Stimulated activated naive CD4-positive, alpha-beta T cell treated with Interleukin-2 at 50 U/mL for 16 hours (primary cell): Measurements from ENCODE around the gene STK39.
"Not testable (repeated sequence)": the region's sequence is repeated elsewhere in the genome, so short reads cannot be mapped to it uniquely, and the experiment has no call there.

Experiments
- DNase-seq: peaks from one replicate; lab custom pipeline; 2025; lab: John Stamatoyannopoulos, UW

STK39 gene

GRCh38 chr2:168085801-168086361 lies 161.5 kb downstream of the STK39 start:
- no peak for DNase-seq

GRCh38 chr2:168084288-168084687 lies 163.1 kb downstream of the STK39 start:
- no peak for DNase-seq

- not testable (repeated sequence) for DNase-seq
These were observed 165.9 kb downstream of the STK39 start for GRCh38 chr2:168081452-168081851.

- no peak for DNase-seq
These were observed 168.2 kb downstream of the STK39 start for GRCh38 chr2:168079236-168079635.

GRCh38 chr2:168076731-168077130 lies 170.7 kb downstream of the STK39 start:
- DNase-seq: no peak

GRCh38 chr2:168075446-168075845 lies 171.9 kb downstream of the STK39 start:
- DNase-seq: no peak

GRCh38 chr2:168072626-168073303 lies 174.6 kb downstream of the STK39 start:
- DNase-seq: no peak

- no peak for DNase-seq
These were observed 183.1 kb downstream of the STK39 start for GRCh38 chr2:168064011-168064998.

- no peak for DNase-seq
These were observed 184.5 kb downstream of the STK39 start for GRCh38 chr2:168062936-168063335.

- DNase-seq: no peak
These were observed 185.3 kb downstream of the STK39 start for GRCh38 chr2:168062054-168062453.

GRCh38 chr2:168060986-168061750 lies 186.2 kb downstream of the STK39 start:
- DNase-seq: no peak

- DNase-seq: no peak
These were observed 187.6 kb downstream of the STK39 start for GRCh38 chr2:168059758-168060157.

GRCh38 chr2:168058675-168059074 lies 188.7 kb downstream of the STK39 start:
- no peak for DNase-seq

- no peak for DNase-seq
These were observed 191.1 kb downstream of the STK39 start for GRCh38 chr2:168056242-168056787.

- DNase-seq: no peak
These were observed 192.7 kb downstream of the STK39 start for GRCh38 chr2:168054657-168055056.

GRCh38 chr2:168053676-168054075 lies 193.7 kb downstream of the STK39 start:
- DNase-seq: no peak

GRCh38 chr2:168052773-168053172 lies 194.6 kb downstream of the STK39 start:
- no peak for DNase-seq

- no peak for DNase-seq
These were observed 197.0 kb downstream of the STK39 start for GRCh38 chr2:168050377-168050776.

- no peak for DNase-seq
These were observed 197.8 kb downstream of the STK39 start for GRCh38 chr2:168049609-168050008.

GRCh38 chr2:168047091-168047690 lies 200.2 kb downstream of the STK39 start:
- DNase-seq: no peak

- DNase-seq: no peak
These were observed 202.8 kb downstream of the STK39 start for GRCh38 chr2:168044579-168044978.
